ENCODE data around the gene PAX5.
"Not testable (repeated sequence)": the region's sequence is repeated elsewhere in the genome, so short reads cannot be mapped to it uniquely, and the experiment has no call there.

The PAX5 gene
- 0 reads per million in 2 donors for total RNA-seq

- no peak for DNase-seq
Observed at GRCh38 chr9:37033682-37034304, at the start of gene PAX5. PAX5 (minus strand) TSS chr9:37034268; CDS start chr9:37034031, 237 bp downstream.

DNA sequence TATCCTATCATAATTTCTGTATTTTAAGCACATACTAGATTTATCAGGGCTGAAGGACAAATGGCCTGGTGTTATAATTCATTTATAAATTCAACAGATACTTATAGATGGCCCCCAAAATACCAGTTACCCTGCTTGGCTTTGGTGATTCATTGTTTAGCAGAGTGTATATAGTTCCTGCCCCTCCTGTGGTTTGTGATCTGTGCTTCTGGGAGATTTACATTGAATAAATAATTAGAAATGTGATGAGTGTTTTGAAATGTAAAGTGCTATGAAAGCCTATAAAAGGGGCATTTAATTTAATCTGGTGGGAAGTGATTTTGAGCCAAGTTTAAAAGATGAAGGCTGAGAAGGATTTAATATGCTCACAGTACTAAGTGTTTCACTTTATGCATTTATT is 49.6 kb upstream of the PAX5 start:
- no peak for DNase-seq

DNA sequence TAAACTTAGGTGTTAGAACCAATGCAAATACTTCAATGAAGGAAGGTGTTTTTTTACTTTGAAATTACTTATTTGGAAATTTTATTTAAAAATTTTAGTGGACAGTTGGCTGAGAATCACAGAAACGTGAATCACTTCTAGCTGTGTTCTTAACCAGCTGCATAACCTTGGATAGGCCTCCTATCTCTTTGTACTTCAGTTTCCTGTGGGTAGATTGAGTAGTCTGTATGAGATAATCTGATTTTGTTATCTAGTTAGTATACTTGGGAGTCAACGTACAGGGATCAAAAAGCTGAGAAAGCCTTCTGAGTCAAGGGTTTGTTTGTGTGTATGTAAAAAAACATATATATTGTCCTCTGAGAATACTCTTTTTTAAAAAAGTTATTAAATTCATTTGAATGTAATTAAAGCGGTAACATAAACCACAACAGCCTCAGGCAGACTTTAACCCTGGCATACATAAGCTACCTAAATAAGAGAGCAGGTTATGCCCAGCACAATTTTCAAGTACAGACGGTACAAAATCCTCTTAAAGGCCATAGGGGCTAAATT is 48.2 kb upstream of the PAX5 start:
- DNase-seq, result no peak

DNA sequence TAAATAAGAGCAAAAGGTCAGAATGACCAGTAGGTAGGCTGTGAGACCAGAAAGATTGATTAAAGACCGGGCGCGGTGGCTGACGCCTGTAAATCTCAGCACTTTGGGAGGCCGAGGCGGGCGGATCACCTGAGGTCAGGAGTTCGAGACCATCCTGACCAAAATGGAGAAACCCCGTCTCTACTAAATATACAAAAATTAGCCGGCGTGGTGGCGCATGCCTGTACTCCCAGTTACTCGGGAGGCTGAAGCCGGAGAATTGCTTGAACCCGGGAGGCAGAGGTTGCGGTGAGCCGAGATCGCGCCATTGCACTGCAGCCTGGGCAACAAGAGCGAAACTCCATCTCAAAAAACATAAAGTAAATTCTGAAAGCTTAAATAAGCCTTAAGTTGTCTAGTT is 47.4 kb upstream of the PAX5 start:
- DNase-seq, result not testable (repeated sequence)

DNA sequence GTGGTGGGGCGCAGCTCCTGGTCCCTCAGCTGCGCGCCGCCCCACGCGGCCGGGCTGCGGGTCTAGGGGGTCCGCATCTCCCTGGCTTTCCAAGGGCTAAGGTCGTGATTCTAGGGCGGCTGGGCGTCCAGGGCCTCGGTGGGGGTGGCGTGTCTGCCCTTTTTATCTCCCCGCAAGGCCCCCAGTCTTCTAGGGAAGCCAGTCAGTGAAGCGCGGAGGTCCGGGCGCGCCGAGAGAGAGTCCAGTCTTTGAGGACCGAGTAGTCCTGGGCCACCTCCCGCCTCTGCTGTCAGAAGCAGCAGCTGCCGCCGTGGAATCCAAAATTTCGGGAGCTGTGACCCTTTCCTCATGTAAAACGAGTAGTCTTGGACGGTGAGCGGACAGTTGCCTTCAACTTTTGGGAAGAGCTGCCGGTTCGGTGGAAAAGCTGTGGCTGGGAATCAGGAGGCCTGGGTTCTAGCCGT is 46.1 kb upstream of the PAX5 start:
- not testable (repeated sequence) for DNase-seq

DNA sequence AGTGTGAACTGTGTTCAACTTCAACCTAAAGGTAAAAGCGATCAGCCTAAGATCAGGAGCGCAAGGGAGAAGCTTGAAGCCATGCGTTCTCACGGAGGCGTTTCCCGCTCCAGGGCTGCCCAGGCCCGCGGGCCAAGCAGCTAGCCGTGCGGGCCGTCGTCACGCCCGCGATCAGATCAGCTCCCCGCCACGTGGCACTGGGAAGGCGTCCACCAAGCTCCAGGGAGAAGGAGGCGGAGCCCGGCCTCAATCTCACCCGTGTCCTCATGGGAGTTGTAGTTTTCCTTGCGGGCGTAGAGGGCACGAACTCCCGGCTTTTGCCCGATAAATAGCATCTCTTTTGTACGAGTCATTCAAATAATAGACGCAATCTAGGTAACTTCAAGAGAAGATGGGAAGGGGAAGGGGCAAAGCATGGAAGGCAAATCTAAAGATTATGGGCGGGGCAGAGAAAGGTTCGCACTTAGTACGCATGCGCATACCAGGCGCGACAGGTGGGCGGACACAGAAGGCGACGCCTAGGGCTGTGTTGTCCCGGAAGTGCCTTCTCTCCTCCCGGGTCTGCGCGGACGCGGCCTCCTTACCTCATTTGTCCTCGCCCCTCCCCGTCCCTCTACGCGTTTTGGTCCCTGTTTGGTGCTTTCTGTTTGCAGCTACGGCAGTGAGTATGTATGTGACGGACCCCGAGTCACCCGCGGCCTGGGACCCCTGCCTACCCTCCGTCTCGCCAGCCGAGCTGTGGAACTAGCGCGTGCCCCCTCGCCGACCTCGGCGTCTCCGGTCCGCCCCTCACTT is 45.5 kb upstream of the PAX5 start:
- DNase-seq, result peak; percentile 71

GRCh38 chr9:37074790-37075189 is 40.7 kb upstream of the PAX5 start:
- DNase-seq, result not testable (repeated sequence)

GRCh38 chr9:37066139-37066725 is 32.2 kb upstream of the PAX5 start:
- no peak for DNase-seq

DNA sequence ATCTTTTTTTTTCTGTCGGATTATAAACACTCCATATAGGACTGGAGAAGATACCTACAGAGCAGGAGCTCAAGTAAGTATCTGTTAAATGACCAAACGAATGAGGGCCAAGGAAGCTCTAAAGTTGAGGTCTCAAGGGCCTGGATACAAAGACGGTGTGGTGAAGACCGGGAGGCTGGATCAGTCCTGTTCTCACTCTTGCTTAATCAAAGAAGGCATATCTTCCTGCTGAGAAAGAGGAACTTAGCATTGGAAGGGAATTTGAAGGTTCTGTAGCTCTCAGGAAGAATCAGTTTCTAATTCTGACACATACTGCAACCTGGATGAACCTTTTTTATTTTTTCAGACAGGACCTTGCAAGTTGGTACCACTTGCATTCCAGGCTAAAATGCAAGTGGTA is 28.3 kb upstream of the PAX5 start:
- no peak for DNase-seq

DNA sequence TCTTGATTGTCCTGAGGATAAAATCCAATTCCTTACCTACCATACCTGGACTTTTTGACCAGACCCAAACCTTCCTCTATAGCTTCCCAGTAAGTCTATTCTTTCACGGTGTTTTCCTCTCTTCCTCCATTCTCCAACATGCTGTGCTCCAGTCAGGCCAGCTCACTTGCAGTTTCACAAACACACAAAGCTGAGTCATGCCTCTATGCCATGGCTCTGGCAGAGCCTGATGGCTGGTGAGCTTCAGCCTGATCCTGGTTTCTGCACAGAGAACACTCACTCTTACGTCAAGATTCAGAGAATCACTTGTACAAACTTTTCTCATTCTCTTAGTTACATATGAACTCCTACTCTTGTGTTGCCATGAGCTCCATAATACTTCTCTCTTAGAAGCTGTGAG is 27.7 kb upstream of the PAX5 start:
- DNase-seq, result no peak

GRCh38 chr9:37060833-37061232 is 26.8 kb upstream of the PAX5 start:
- no peak for DNase-seq

DNA sequence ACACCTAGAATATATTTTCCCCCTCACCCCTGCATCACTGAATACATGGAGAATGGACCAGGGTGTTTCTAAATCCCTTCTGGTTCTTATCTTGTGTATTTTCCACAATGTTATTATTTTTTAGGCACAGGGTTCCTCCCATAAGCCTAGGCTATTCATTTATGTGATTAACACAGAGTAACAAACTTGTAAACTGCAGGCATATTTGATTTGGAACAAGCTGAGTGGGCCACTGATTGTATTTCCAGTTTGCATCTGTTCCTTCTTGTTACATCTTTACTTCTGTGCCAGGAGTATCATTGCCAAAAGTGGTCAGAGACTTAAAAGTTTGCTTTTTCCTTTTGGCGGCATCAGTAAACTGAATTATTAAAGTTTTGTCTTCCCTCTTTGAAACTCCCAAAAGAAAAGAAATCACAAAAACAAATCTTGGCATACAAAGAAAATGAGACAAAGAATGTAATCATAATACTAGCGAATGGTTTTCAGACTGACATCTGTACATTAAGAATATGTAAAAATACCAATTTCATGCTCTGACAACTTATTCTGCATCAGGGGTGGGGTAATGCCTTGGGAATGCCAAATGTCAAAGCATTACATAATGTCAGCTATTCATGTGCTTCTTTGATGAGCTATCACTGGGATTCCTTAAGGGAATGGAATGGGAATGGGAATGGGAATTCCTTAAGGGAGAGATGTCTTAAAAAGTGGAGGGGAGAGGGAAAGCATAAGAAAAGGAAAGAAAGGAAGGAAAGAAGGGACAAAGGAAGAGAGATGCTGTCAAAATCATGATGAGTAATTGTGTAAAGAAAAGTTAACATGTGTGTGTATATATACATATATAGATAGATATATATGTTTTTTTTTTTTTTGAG is 22.2 kb upstream of the PAX5 start:
- no peak for DNase-seq

DNA sequence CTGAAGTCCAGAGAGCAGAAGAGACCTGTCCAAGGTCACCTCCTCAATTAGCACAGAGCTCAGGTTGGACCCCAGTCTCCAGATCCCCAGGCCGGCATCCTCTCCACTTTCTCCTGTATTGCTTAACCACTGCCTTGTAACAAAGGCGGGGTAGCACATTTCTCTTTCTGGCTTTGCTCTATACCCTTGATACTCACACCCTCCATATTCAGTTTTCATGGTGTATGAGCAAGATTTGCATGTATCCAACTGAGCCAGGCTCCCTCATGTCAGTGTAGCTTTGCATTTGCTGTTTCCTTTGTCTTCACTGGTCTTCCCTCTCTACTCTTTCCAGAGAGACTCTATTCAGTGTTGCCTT is 20.3 kb upstream of the PAX5 start:
- DNase-seq, result not testable (repeated sequence)

DNA sequence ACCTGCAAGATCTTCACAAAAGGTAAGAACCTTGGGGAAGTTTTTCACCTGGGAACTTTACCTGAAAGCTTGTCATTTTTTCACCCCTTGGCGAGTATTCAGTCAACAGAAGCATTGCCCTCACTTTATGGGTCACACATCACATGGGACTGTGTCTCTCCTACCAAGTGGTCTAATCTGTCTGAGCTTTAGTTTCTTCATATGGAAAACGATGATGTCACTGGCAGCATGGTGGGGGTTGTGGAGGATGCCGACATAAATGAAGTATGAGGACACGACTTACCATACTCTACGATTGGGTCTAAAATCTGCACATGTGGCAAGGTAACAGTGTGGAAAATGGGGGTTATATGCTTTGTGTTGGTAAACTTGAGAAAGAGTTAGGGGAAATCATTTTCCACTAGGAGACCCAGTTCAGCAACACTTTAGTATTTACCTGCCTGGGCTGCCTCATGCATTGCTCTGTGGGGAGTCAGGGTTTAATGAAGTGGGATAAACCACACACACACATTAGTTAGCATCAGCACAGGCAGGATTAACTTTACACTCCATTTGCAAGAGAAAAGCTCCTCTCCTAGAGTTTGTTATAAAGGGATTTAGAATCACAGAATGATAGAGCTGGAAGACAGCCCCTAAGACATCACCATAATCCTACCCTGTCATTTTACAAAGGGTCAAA is 19.8 kb upstream of the PAX5 start:
- DNase-seq, result no peak

GRCh38 chr9:37046683-37047082 is 12.6 kb upstream of the PAX5 start:
- no peak for DNase-seq

- DNase-seq, result no peak
Observed at GRCh38 chr9:37042421-37042820, 8.4 kb upstream of the PAX5 start.

DNA sequence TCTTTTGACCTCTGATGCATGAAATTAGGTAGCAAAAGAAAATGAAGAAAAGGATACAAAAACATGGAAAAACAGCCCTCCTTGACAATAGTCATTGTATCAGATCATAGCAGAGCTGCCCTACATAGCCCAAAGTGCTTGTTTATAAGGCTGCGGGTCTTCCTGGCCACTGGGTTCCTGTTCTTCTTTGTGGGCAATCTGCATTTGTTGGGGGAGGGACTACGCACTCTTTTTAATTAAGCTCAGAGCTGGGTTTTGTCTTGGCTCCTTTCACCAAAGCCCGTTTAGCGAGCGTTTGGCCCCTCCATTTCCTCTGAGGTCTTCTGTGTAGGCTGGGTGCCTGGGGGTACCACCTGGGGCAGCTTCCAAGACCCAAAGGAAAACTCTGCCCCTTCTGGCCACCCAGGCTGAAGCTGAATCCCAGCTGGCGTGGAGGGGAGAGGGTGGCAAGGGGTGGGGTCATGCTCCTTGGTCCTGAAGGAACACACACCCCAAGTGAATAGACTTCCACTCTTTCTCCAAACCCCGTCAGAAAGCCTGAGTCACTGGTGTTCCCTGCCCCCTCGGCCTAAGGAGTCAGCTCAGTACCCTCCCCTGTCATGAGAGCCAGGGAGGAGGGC is 6.5 kb upstream of the PAX5 start:
- DNase-seq, result no peak

GRCh38 chr9:37038943-37039464 is 4.9 kb upstream of the PAX5 start:
- DNase-seq, result no peak

- no peak for DNase-seq
Observed at GRCh38 chr9:37038302-37038942, 4.4 kb upstream of the PAX5 start.

GRCh38 chr9:37037503-37038301 is 3.6 kb upstream of the PAX5 start:
- DNase-seq, result no peak
